ENCODE results near the gene DDN.

DNA sequence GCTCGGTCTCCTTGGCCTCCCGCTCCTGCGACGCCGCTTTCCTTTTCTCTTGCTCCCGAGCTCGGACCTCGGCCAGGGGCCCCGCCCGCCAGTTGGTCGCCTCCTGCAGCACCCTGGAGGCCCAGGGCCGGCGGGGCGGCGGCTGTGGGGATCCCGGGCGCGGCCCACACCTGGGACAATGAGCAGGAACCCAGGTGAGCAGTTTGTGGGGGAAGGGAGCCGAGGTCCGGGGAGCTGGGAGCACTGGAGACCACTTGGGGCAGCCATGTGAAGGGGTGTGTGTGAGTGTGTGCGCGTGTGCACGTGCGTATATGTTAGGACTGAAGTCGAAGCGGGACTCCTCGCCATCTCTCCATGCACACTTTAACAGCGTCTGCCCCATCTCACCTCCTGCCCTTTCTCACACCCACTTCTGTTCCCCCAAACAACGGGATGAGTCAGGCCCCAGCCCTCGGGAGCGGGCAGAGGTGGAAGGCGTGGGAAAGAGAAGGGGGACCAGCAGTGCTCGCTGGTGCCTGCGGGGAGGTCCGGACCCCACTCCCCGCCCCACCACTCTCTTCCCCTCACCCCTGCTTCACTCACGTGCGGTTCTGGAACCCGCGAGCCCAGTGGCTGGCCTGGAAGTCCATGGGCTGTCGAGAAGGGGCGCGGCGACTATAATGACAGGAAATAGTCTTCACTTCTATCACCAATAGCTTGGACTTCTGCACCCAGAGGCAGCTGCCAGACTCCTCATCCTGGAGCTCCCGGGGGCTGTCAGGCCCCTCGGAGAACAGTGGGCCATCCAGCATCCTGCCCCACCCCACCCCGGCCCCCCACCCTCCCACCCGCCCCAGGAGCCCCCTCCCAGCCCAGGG lies 450 bp downstream of the DDN start:
- TF ChIP-seq EZH2 (IDR thresholded peaks at IDR 0.05; ENCODE audit: borderline replicate concordance, low read length): no peak
- TF ChIP-seq CTCF (IDR thresholded peaks at IDR 0.05; ENCODE audit: low read length): no peak

Measured in OCI-LY1 (cell line).